SK-N-SH (cell line): ENCODE results near the gene ORC3.

ENCODE experiments used
- JUND ChIP-seq: IDR thresholded peaks from 2 replicates; pipeline ENCODE4 v1.4.0; 2012
- RAD21 ChIP-seq: IDR thresholded peaks from 2 replicates; pipeline ENCODE4 v1.6.1; 2012; ENCODE audit warnings: mild to moderate bottlenecking, low read length
- SMC3 ChIP-seq: IDR thresholded peaks from 2 replicates; pipeline ENCODE4 v1.6.1; 2012; ENCODE audit warnings: low read depth, low read length, improper control_type of control experiment
- TF ChIP-seq, protein P1 (sequence below): IDR thresholded peaks from 2 replicates; pipeline ENCODE4; 2012
- TF ChIP-seq, protein P2 (sequence below): fragments of 200-600 bp; sonication (generic); IDR thresholded peaks from 2 replicates; pipeline ENCODE4 v1.6.1; 2017; ENCODE audit warnings: antibody characterized with exemption, mild to moderate bottlenecking, moderate library complexity

DNA sequence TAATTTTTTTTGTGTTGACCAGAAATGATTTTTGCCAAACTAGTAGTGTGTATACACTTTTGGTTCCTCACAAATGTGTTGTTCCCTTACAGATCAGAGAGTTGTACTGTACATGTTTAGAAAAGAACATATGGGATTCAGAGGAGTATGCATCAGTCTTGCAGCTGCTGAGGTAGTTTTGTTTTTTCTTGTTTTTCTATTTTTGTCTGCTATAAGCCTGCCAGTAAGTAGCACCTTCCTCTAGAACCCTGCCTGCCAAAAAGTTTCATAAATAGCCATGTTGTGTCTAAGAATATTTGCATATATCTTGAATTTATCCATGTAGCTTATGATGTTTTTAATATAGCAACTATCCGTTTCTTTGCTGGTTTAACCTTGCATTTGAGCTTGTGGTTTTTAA lies 46.4 kb downstream of the ORC3 start:
- TF ChIP-seq JUND (no peak), RAD21 (no peak), SMC3 (no peak)
- TF ChIP-seq, protein P1, sequence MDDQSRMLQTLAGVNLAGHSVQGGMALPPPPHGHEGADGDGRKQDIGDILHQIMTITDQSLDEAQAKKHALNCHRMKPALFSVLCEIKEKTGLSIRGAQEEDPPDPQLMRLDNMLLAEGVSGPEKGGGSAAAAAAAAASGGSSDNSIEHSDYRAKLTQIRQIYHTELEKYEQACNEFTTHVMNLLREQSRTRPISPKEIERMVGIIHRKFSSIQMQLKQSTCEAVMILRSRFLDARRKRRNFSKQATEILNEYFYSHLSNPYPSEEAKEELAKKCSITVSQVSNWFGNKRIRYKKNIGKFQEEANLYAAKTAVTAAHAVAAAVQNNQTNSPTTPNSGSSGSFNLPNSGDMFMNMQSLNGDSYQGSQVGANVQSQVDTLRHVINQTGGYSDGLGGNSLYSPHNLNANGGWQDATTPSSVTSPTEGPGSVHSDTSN: no peak
- TF ChIP-seq, protein P2, sequence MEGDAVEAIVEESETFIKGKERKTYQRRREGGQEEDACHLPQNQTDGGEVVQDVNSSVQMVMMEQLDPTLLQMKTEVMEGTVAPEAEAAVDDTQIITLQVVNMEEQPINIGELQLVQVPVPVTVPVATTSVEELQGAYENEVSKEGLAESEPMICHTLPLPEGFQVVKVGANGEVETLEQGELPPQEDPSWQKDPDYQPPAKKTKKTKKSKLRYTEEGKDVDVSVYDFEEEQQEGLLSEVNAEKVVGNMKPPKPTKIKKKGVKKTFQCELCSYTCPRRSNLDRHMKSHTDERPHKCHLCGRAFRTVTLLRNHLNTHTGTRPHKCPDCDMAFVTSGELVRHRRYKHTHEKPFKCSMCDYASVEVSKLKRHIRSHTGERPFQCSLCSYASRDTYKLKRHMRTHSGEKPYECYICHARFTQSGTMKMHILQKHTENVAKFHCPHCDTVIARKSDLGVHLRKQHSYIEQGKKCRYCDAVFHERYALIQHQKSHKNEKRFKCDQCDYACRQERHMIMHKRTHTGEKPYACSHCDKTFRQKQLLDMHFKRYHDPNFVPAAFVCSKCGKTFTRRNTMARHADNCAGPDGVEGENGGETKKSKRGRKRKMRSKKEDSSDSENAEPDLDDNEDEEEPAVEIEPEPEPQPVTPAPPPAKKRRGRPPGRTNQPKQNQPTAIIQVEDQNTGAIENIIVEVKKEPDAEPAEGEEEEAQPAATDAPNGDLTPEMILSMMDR: no peak
